Loucy (cell line): ENCODE measurements around the gene ATOX1.

Experiments used
- EZH2phosphoT487 ChIP-seq: fragments of 200-600 bp; IDR thresholded peaks from 2 replicates; pipeline ENCODE4 v1.6.1; 2018; ENCODE audit warnings: antibody characterized with exemption, mild to moderate bottlenecking, moderate library complexity, borderline replicate concordance
- TF ChIP-seq, protein P1 (sequence below): fragments of 200-600 bp; sonication (generic); conservative IDR thresholded peaks from 2 replicates; pipeline ENCODE4 v1.5.1; 2014; ENCODE audit warnings: mild to moderate bottlenecking, antibody characterized with exemption, low read length

- TF ChIP-seq, protein P1, sequence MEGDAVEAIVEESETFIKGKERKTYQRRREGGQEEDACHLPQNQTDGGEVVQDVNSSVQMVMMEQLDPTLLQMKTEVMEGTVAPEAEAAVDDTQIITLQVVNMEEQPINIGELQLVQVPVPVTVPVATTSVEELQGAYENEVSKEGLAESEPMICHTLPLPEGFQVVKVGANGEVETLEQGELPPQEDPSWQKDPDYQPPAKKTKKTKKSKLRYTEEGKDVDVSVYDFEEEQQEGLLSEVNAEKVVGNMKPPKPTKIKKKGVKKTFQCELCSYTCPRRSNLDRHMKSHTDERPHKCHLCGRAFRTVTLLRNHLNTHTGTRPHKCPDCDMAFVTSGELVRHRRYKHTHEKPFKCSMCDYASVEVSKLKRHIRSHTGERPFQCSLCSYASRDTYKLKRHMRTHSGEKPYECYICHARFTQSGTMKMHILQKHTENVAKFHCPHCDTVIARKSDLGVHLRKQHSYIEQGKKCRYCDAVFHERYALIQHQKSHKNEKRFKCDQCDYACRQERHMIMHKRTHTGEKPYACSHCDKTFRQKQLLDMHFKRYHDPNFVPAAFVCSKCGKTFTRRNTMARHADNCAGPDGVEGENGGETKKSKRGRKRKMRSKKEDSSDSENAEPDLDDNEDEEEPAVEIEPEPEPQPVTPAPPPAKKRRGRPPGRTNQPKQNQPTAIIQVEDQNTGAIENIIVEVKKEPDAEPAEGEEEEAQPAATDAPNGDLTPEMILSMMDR, result no peak
- no peak for TF ChIP-seq EZH2phosphoT487
These were observed 59.1 kb downstream of the ATOX1 start for GRCh38 chr5:151699071-151699901.
